GM19328 (cell line): ENCODE data around the gene SMG1.
"Not testable (repeated sequence)": the region's sequence is repeated elsewhere in the genome, so short reads cannot be mapped to it uniquely, and the experiment has no call there.

Experiments
- ATAC-seq: cut with Tn5 transposase; IDR thresholded peaks from one replicate; pipeline ENCODE4 v1.9.1; 2021; ENCODE audit warnings: mild to moderate bottlenecking, moderate library complexity; ENCODE audit not compliant: unreplicated experiment

The SMG1 gene

DNA sequence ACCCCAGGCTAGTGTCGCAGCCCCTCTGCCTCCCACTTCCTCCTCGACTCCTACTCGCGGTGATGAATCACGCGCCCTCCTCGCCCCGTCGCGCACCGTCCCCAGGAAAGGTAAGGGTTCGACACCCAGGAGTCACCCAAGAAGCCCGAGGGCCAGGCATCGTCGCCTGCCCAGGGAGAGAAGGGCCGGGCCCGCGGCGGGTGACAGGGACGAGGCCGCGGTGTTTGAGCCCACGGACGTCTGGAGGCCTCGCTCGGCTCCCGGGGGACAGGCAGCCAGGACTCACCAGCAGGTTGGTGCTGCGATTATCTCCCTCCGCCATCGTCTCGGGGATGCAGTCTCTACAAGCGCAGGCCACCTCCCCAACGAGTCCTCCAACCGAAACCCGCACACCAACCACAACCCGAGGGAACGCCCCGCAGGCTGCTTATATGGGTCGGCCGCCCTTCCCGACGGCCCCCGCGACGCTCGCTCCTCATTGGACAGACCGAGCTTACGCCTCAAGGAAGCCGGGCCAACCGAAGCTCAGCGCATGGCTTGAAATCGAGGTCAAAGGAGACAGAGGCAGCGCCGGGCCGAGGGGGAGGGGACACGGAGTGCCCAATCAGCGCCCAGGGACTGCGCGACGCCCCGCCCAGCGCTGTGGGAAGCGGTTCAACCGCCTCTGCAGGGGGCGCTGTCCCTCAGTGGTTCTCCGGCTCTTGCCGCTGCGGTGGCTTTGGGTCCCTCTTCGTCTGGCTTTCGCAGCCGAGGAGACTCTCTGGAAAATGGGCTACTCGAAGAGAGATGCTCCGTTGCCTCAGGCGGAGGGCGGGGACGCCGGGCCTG, 124.8 kb downstream of the SMG1 start, which contains the start of gene ARL6IP1:
TSS of gene ARL6IP1 (minus strand) at position 405 of the 828 bp plus-strand sequence. CDS start at position 322, 83 bp downstream.
- peak; percentile 93 for ATAC-seq

- no peak for ATAC-seq
Observed at GRCh38 chr16:18800775-18801144, 125.4 kb downstream of the SMG1 start.

DNA sequence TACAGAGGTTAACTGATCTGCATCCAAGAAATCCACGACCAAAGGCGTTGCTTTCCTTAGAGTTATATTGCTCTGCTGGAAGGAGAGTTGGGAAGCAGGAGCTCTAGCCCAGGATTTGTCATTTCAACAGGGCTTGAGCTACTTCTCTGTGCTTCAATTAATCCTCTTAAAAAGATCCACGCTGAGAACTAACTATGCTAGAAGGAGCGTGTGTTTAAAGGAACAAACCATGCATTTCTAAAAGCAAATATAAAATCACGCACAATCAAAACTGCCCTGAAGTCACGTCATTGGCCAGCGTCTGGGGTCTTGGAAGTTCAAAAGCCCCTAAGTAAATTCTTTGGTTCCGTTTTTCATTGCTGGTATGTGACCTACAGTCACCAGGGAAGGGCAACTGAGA, 125.9 kb downstream of the SMG1 start:
- no peak for ATAC-seq

- ATAC-seq = no peak
Observed at GRCh38 chr16:18799500-18799899, 126.7 kb downstream of the SMG1 start.

GRCh38 chr16:18797746-18798145, 128.5 kb downstream of the SMG1 start:
- ATAC-seq = no peak

GRCh38 chr16:18796377-18796776, 129.8 kb downstream of the SMG1 start:
- ATAC-seq = no peak

- no peak for ATAC-seq
Observed at GRCh38 chr16:18792836-18793433, 133.3 kb downstream of the SMG1 start.

GRCh38 chr16:18789850-18790706, 136.1 kb downstream of the SMG1 start, which contains the start of gene RPS15A:
RPS15A (minus strand) TSS chr16:18790334; CDS start chr16:18789113, 1,221 bp downstream.
- peak; percentile 81 for ATAC-seq

- no peak for ATAC-seq
Observed at GRCh38 chr16:18789515-18789849, 136.7 kb downstream of the SMG1 start.

DNA sequence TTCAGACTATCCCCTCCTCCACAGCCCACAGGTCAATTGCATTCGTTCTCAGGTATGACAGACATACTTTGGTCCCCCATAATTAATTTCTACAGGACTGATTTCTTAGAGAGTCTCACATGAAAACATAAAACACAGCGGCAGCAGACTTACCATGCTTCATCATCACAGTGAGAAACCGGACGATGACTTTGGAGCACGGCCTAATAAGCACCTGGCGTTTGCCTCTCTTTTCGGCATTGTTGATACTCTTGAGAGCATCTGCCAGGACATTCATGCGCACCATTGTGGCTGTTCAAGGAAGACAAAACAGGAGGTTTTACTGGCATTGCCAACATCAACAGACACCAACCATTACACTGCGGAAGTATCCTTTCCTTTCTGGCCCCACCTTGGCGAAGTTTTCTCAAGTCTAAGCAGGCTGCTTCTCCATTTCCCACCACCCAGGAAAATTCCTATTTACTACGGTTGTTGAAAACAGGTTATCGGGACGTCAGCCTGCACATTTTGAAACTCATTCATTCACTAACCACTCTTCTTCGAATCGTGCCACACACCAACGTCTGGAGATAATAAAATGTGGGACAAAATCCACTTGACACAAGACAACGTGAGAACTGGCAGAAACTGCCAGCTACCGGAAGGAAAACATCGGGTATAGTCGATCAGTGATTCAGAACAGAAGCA, 137.2 kb downstream of the SMG1 start:
- no peak for ATAC-seq

GRCh38 chr16:18784917-18785623, 141.1 kb downstream of the SMG1 start:
- ATAC-seq = no peak

DNA sequence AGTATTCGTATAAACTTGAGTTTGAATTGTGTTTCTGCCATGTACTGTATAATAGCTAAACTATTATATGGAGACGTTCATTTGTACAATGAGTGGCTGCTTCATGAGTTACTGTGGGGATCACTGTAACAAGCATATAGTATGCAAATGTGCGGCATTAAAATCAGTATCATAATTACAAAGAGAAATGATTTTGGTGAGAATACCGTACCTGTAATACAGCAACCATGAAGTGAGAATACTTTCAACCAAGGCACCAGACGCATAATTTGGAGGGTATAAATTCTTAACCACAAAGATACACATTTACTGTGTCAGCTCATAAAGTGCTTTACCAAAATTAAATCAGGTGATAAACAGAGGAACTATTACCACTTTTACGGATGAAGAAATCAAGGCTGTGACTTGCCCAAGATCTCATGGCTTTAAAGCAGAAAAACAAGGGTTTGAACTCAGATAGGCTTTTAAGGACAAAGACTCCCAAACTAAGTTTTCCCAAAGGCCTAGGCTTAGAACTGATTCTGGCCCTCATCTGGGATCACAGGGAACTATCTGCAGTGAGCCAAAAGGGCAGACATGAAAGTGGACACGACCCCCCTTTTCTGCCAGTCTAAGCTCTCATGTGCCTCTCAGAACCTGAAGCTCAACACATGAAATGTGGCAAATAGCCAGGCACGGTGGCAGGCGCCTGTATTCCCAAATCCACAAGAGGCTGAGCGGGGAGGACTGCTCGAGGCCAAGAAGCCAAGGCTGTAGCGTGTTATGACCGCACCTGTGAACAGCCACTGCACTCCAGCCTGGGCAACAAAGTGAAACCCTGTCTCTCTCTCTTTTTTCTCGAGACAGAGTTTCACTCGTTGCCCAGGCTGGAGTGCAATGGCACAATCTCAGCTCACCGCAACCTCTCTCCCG, 142.5 kb downstream of the SMG1 start:
- ATAC-seq = no peak

DNA sequence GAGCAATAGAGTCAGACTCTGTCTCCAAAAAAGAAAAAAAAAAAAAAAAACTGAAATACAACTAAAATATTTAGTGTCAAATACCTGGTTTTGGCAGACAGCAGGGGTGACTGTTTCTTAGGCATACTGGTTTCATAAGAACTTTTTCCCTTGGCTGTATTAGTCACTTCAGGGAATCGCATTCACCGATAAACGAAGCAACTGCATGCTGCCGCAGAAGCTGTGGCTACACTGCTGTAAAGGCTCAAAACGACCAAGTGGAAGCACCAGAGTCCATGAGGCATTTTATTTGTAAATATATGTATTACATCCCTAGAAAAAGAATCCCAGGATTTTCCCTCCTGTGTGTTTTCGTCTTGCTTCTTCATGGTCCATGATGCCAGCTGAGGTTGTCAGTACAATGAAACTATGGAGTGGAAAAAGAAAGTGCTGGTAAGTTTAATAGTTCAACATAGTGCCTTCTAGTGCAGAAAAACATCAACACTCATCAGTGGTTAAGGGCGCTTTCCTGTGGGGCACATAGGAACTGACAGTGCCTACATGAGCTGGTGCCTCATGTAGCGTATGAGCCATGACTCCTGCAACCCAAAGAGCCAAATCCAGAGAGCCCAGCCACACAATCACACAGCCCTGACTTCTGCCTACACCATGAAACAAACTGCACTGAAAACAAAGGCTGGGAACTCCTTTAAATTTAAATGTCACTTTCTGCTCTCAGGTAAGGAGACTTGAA, 143.3 kb downstream of the SMG1 start:
- no peak for ATAC-seq

GRCh38 chr16:18781232-18781631, 145.0 kb downstream of the SMG1 start:
- not testable (repeated sequence) for ATAC-seq

GRCh38 chr16:18780460-18781026, 145.7 kb downstream of the SMG1 start:
- ATAC-seq = not testable (repeated sequence)

DNA sequence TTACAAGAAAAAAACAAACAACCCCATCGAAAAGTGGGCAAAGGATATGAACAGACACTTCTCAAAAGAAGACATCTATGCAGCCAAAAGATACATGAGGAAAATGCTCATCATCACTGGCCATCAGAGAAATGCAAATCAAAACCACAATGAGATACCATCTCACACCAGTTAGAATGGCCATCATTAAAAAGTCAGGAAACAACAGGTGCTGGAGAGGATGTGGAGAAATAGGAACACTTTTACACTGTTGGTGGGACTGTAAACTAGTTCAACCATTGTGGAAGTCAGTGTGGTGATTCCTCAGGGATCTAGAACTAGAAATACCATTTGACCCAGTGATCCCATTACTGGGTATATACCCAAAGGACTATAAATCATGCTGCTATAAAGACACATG, 148.5 kb downstream of the SMG1 start:
- not testable (repeated sequence) for ATAC-seq

DNA sequence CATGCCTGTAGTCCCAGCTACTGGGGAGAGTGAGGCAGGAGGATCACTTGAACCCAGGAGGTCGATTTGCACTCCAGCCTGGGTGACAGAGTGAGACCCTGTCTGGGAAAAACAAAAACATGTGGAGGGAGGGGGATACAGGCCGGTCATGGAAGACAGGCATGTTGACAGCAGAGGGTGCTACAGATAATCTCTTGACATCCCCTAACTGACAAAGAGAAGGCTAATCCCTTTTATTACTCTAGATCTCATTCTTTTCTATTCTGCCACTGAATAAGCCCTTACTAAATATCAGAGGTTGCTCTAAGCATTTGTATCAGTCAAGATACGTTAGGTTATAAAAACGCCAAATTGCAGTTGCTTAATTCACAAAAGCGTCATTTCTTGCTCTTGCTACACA, 149.9 kb downstream of the SMG1 start:
- not testable (repeated sequence) for ATAC-seq

GRCh38 chr16:18774651-18775050, 151.6 kb downstream of the SMG1 start:
- ATAC-seq = not testable (repeated sequence)
